GM18858 (cell line): ENCODE results near the gene KRI1.
A peak's percentile ranks its signal among the peaks of the same experiment; 100 is the strongest.
"Not testable (repeated sequence)": the region's sequence is repeated elsewhere in the genome, so short reads cannot be mapped to it uniquely, and the experiment has no call there.

Experiments used
- ATAC-seq: cut with Tn5 transposase; IDR thresholded peaks from one replicate; pipeline ENCODE4 v1.9.1; 2021; ENCODE audit not compliant: unreplicated experiment

The KRI1 gene

GRCh38 chr19:10575011-10575716, 9.4 kb upstream of the KRI1 start:
- no peak for ATAC-seq

- ATAC-seq = no peak
Measured at GRCh38 chr19:10574462-10574861, 8.7 kb upstream of the KRI1 start.

- not testable (repeated sequence) for ATAC-seq
Measured at GRCh38 chr19:10573793-10574192, 8.0 kb upstream of the KRI1 start.

GRCh38 chr19:10568826-10569651, 3.2 kb upstream of the KRI1 start, which contains the start of gene CDKN2D:
Gene CDKN2D (minus strand): TSS chr19:10568979. CDS start chr19:10568653, 326 bp downstream.
- peak; percentile 52 for ATAC-seq

- ATAC-seq = peak; percentile 1
Measured at GRCh38 chr19:10568062-10568825, 2.4 kb upstream of the KRI1 start.

GRCh38 chr19:10567656-10568055, 1.8 kb upstream of the KRI1 start:
- no peak for ATAC-seq

- no peak for ATAC-seq
Measured at GRCh38 chr19:10566658-10567410, 1.0 kb upstream of the KRI1 start.

GRCh38 chr19:10566408-10566657, 523 bp upstream of the KRI1 start:
- no peak for ATAC-seq

- ATAC-seq = no peak
Measured at GRCh38 chr19:10565028-10565566, 713 bp downstream of the KRI1 start.

GRCh38 chr19:10562609-10563008, 3.2 kb downstream of the KRI1 start:
- no peak for ATAC-seq

- ATAC-seq = no peak
Measured at GRCh38 chr19:10560154-10560553, 5.7 kb downstream of the KRI1 start.

- no peak for ATAC-seq
Measured at GRCh38 chr19:10557603-10558197, 8.1 kb downstream of the KRI1 start.

- ATAC-seq = no peak
Measured at GRCh38 chr19:10555610-10555973, 10.2 kb downstream of the KRI1 start.

- ATAC-seq = no peak
Measured at GRCh38 chr19:10554760-10555609, 10.8 kb downstream of the KRI1 start.

GRCh38 chr19:10553943-10554381, 11.8 kb downstream of the KRI1 start:
- no peak for ATAC-seq

- no peak for ATAC-seq
Measured at GRCh38 chr19:10553087-10553667, 12.6 kb downstream of the KRI1 start.

- no peak for ATAC-seq
Measured at GRCh38 chr19:10552510-10553053, 13.2 kb downstream of the KRI1 start.

- ATAC-seq = no peak
Measured at GRCh38 chr19:10551698-10552301, 14.0 kb downstream of the KRI1 start.
